Suprapubic skin (tissue), 3 donors: ENCODE results near the gene PAK3.

ENCODE experiments used
- EP300 ChIP-seq: sonication (generic); formaldehyde crosslinking; IDR thresholded peaks from one replicate; pipeline ENCODE4 v1.6.1; 2017; ENCODE audit warnings: antibody characterized with exemption
- POLR2A ChIP-seq, 2 donors: fragments of 450-650 bp; IDR thresholded peaks; one replicate each; pipeline ENCODE4 v1.6.1; 2017; ENCODE audit warnings: antibody characterized with exemption in 2 of 2, mild to moderate bottlenecking in 2 of 2, moderate library complexity in 2 of 2
- TF ChIP-seq, protein P1 (sequence below), 2 donors: fragments of 200-600 bp in 1 of 2; fragments of 450-650 bp in 1 of 2; sonication (generic) in 1 of 2; IDR thresholded peaks; one replicate each; pipeline ENCODE4 v1.5.1; 2016 to 2019; ENCODE audit warnings: antibody characterized with exemption in 2 of 2, mild to moderate bottlenecking in 1 of 2, moderate library complexity in 1 of 2

DNA sequence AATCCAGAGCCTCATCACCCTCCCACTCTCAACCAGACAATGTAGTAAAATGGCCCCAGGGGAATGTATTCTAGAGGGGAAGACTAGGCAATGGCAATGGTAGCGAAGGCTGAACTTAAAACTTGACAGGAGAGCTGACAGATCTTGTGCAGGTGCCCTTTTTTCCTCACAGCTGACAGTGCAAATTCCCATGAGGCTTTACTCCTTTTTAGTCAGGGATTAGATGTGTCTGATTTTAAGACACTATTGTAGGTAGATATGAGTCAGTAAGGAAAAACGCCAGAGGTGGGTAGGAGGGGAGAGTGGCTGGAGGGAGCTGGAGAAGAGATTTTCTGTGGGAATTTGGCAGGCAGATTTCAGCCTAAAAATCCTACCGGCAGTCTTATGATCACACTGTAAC is 163.6 kb downstream of the PAK3 start:
- TF ChIP-seq, protein P1, sequence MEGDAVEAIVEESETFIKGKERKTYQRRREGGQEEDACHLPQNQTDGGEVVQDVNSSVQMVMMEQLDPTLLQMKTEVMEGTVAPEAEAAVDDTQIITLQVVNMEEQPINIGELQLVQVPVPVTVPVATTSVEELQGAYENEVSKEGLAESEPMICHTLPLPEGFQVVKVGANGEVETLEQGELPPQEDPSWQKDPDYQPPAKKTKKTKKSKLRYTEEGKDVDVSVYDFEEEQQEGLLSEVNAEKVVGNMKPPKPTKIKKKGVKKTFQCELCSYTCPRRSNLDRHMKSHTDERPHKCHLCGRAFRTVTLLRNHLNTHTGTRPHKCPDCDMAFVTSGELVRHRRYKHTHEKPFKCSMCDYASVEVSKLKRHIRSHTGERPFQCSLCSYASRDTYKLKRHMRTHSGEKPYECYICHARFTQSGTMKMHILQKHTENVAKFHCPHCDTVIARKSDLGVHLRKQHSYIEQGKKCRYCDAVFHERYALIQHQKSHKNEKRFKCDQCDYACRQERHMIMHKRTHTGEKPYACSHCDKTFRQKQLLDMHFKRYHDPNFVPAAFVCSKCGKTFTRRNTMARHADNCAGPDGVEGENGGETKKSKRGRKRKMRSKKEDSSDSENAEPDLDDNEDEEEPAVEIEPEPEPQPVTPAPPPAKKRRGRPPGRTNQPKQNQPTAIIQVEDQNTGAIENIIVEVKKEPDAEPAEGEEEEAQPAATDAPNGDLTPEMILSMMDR (IDR thresholded peaks at IDR 0.05) = no peak
- TF ChIP-seq POLR2A (IDR thresholded peaks at IDR 0.05) (no peak), EP300 (no peak)
